LNCAP (cell line): ENCODE results near the gene KMT5B.

Experiments used
- CTCF ChIP-seq: fragments of 450-650 bp; IDR thresholded peaks from 2 replicates; pipeline ENCODE4 v1.5.1; 2017; ENCODE audit warnings: mild to moderate bottlenecking

KMT5B gene

DNA sequence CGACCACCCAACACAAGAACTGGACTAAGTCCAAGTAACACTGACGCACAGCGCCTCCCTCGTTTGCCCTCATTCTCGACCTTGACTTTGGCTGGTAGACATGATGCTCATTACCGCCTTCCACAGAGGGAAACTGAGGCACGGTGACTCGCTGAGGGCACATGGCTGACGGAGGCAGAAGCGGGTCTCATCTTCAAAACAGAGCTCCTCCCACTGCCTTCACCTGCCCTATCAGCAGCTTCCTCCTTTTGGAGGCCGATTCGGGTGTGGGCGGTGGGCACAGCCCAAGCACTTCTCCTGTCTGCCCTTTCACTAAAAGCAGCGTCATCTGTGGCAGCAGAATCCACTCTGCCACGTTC, 2.0 kb upstream of the KMT5B start:
- no peak for TF ChIP-seq CTCF

DNA sequence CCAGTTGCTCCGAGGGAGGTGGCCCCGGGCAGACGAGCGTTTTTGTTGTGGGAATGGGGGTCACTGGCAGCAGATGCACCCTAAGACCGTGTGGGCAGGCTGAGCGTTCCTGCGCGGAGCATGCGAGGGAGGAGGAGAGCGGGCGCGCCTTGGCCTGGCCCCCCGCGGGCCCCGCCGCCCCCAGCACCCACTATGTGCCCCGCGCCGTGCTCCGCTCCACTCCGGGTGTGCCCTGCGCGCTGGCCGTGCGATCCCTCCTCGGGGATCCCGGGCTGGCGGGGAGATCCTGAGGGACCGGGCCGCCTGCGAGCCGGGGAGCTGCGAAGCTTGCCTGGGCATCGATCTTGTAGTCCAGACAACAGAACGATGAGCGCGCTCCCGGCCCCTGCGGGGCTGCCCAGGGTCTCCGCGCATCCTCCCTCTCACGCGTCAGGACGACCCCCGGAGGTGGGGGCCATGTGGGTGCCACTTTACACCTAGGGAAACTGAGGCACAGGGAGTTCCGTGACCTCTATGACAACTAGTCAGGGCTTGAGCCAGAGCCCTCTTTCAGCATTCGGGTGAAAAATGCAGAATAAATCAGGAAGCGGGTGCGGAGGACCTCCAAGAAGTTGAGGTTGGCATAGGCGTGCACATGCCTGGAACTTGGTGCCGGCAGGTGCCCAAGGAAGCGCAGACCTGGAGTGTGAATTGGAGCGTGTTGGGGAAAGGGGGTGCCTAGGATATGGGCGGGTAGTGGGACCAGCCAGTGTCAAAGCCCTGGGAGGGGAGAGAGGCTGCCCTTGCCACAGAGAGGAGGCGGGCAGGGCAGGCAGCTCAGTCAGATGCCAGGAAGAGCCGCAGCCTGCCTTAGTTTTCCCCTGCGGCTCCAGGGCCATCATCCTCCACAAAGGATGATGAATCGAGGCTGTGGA, 1.3 kb upstream of the KMT5B start:
- no peak for TF ChIP-seq CTCF

DNA sequence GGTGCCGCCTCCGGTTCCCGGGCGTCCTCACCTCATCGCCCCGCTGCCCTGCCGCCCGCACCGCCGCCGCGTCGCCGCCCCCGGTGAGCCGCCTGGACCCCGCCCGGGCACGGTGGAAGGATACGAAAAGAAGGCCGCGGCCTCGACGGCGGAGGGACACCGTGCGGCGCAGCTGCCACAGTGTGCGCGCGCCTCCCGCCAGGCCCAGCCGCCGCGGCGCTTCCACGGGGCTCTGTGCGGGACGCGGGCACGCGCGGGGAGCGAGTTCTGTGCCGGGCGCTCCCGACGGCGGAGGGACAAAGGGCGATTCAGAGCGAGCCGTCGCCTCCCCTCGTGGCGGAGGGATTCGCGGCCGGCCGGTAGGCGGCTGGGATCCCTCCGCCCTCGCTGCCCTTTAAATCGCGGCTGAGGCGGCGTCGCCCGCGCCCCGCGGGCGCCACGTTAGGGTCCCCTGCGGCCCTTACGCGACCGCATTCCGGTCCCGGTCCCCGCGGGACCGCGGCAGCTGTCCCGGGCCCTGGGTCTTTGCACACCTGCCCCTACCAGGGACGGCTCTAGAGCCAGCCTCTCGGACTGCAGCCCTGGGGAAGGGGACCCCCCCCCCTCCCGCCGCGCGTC, 568 bp upstream of the KMT5B start:
- no peak for TF ChIP-seq CTCF

DNA sequence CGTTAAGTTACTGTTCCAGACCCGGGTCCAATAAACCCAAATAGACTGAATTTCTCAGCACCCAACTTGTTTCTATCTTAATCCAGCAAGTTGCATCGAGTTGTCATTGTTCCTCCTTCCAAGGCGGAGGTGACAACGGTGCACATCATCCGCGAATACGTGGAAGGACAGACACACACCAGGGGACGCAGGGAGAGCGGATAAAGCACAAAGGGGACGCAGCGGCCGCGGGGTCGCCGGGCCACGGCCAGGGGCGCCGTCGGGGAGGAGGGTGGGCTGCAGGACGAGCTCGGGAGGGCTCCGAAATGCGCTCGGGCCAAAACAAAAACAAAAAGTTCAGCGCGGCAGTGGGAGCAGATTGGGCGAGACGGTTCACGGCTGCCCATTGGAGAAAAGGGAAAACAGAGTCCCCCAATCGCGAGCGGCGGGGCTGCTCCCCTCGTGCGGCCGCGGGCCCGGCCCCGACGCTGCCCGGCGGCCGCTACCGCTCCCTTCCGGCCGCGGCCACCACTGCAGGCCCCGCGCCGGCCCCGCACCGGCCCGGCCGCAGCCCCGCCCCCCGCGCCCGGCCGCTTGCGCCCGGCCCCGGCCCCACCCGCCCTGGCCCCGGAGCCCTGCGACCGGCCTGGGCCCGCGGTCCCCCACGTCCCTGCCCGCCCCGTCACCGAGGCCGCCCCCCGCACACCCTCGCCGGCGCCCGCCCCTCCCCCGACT, 518 bp downstream of the KMT5B start:
- peak; percentile 53 for TF ChIP-seq CTCF

GRCh38 chr11:68211546-68211945, 1.6 kb downstream of the KMT5B start:
- no peak for TF ChIP-seq CTCF

- TF ChIP-seq CTCF, result peak; percentile 85
Observed at GRCh38 chr11:68206211-68206610, 6.9 kb downstream of the KMT5B start.

GRCh38 chr11:68204402-68204801, 8.7 kb downstream of the KMT5B start:
- TF ChIP-seq CTCF, result no peak
